NCI-H2029 treated with DMSO at 0.1 percent for 48 hours (cell line): ENCODE data around the gene THRA.

ENCODE experiments used
- DNase-seq: peaks from one replicate; lab custom pipeline; 2025; lab: John Stamatoyannopoulos, UW

THRA gene

DNA sequence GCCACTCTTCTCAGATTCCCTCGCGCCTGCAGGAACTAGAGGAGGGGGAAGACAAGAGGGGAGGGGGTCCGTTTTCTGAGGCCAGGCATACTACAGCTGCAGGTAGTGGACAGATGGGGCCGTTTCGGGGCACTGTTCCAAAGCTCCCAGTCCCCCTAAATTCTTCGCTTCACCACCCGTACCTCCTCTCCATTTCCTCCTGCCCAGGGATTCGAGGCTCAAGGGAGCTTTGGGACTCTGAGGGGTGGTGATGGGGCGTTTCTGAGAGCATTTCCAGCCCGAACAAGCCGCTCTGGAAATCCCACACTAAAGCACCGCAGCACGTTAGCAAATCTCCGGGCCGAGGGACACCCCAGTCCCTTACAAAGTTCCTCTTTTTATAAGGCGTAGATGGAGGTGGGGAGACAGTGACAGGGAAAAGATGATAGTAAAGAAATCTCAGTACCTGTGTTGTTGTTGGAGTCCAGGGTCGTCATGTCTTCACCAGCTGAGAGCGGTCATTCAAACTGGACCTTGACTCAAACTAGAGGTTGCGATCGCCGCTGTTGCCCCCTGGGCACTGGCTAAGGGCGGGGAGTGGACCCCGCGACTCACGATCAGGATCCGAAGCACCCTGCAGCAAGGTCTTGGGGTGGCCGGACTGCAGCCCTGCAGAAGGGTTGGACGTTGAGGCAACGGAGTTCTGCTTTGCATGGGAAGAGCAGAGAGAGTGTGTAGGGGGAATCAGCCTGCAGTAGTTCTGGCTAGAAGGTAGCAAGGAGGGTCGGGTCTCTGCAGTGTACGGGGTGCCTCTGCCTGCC lies 37.1 kb downstream of the THRA start:
- DNase-seq, result no peak

DNA sequence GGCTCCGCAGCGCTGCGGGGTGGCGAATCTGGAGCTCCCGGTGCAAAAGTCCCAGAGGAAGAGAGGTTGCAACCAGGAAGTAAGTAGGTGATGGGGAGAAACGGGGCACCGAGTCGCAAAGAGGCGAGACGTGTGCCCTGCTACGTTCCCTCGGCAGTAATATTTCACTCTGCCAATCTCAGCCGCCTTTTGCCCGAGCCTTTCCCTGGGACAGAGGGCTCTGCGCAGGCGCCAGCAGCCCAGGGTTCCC lies 37.6 kb downstream of the THRA start, which contains the start of gene NR1D1:
Gene NR1D1 (minus strand): TSS at position 171 of the 250 bp plus-strand sequence. CDS start 495 bp downstream, outside the sequence.
- no peak for DNase-seq

GRCh38 chr17:40100669-40101366 lies 38.1 kb downstream of the THRA start:
- peak; percentile 69 for DNase-seq

DNA sequence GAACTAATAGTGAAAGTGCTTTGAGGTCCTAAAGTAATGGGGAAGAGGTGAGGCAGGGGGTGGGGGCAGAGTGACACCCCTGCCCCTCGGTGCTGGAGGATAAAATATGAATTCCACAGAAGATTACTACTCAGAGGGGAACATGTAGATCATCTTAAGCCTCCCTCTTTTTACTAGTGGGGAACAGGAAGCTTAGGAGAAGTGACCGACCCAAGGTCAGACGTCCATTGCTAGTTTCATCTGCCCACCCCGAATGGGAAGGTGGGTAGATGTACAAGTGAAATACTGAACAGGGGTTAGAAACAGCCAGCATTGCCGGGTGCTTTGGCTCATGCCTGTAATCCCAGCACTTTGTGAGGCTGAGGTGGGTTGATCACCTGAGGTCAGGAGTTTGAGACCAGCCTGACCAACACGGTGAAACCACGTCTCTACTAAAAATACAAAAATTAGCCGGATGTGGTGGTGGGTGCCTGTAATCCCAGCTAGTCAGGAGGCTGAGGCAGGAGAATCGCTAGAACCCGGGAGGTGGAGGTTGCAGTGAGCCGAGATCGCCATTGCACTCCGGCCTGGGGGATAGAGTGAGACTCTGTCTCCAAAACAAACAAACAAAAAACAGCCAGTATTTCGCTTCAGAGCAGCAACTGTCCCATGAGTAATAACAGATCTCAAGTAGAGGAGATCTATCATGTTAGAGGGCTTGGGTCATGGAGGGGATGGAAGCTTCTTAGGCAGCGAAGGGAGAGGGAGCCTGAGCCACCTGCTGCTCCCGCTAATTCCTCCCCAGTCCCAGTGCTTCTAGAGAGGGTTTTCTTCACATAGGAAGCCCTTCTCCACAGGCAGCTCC lies 38.8 kb downstream of the THRA start:
- DNase-seq, result no peak

DNA sequence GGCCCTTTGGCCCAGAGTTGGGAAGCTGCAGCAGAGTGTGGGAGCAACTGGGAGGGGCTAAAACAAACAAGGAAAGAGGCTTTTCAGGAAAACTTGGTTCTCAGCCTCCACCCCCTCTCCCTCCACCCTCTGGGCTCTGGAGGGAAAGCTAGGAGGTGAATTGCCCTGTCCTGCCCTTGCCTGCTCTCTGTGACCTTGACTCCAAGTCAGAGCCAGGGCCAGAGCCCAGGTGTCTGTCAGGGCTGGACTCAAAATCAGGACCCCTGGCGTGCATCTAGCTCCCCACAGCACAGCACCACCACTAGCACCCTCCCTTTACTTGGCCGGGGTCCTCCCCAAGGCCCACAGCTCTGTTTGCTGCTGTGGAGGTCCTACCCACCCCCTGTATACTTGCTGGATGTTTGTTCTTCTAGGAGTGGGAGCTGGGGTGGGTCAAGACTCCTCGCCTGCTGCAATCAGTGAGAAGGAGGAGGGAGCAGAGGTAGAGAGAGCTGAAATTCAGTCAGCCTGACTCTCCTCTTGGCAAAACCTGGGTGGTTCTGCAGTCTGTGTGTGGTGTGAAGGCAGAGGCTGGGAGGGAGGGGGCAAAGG lies 40.4 kb downstream of the THRA start:
- DNase-seq, result no peak

DNA sequence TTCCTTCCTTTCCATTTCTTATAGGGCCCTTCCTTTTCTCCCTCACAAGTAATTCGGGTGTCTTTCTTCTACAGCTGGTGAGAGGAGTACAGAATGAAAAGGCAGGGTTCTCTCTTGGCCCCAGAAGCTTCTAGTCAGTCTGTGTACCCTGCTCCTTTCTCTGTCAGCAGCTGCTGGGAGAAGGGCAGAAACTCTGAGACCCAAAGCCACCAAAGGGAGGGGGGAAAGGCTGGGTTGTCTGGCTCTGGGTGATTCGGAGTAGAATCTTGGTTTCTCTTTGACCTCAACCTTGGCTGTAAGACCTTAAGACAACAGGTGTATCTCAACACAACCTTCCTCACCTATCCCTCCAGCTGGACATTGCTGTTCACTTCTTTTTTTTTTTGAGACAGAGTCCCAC lies 40.9 kb downstream of the THRA start:
- no peak for DNase-seq

- no peak for DNase-seq
Observed at GRCh38 chr17:40104594-40105486, 42.1 kb downstream of the THRA start.

- no peak for DNase-seq
Observed at GRCh38 chr17:40105861-40106759, 43.3 kb downstream of the THRA start.

- DNase-seq, result no peak
Observed at GRCh38 chr17:40106760-40107521, 44.2 kb downstream of the THRA start.

DNA sequence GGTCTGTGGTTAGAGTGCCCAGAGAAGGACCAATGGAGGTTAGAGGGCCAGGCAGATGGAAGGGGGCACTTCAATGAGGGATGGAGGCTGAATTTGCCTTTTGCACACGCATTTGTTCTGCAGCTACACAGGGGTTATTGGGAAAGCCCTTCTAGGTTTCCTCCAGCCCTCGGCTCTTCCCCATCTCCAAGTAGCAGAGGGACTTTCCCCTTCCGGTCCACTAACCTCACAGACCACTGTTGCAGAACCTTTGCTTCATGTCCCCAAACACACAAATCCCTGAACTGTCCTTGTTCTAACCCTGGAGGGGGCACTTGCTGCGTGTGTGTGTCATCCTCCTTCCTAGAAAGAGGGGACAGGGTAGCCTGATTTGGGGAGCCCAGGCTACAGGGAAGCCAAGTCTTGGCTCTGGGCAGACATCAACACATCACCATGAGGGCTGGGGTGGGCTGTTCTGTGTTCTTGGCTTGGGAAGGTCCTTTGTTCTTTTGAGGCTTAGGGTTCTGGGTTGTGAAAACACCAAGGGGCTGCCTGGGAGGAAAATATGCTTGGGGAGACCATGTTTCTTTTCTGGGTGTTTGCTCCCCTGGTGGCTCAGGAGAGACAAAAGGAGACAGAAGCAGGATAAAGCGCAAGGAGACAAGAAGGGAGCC lies 44.9 kb downstream of the THRA start:
- no peak for DNase-seq

DNA sequence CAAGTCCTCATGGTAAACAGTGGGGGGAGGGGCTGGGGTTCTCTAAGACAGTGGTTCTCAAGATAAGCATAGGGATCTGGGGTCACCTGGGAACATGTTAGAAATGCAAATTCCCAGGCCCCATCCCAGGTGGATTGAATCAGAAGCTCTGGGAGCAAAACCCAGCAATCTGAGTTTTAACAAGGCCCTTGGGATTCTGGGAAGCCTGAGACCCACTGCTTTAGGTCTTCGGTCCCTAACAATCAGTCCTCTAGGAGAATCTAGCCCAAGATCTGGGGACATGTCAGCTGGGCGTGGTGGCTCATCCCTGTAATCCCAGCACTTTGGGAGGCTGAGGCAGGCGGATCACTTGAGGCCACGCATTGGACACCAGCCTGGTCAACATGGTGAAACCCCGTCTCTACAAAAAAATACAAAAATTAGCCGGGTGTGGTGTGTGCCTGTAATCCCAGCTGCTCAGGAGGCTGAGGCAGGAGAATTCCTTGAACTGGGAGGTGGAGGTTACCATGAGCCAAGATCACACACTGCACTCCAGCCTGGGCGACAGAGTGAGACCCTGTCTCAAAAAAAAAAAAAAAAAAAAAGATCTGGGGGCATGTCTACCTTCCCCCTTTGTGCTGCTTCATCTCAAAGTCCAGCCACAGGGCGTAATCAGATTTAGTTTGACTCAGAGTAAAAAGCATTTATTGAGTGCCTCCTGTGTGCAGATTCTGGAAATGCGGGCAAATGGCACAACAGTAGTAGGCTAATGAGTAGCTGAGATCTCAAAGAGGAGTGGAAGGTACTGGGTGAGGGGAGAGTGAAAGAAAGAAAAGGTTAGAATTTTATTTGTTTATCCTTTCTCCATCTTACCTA lies 46.4 kb downstream of the THRA start:
- DNase-seq, result no peak

GRCh38 chr17:40110026-40110845 lies 47.5 kb downstream of the THRA start:
- no peak for DNase-seq

- DNase-seq, result peak; percentile 44
Observed at GRCh38 chr17:40111221-40112128, 48.7 kb downstream of the THRA start.

DNA sequence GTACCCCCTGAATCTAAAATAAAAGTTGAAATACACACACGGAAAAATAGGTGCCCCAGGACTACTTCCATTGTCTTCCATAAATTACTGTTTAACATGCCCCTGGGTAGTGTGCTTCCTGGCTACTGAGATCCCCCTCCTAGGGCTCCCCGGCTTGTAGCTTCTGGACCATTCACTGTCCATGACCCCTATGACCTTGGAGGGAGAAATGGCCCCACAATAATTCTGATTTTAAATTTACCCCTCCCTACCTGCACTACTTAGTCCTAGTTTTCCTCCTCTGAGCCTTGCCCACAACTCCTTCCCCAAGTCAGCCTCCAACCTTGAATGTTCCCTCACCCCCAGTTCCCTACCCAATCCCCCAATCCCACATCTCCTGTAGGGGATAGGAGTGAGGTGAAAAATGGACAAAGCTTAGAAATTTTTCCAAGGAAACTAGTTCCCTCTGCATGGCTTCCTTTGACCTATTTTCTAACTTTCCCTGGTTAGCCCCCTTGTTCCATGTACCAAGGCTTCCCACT lies 49.5 kb downstream of the THRA start:
- no peak for DNase-seq

DNA sequence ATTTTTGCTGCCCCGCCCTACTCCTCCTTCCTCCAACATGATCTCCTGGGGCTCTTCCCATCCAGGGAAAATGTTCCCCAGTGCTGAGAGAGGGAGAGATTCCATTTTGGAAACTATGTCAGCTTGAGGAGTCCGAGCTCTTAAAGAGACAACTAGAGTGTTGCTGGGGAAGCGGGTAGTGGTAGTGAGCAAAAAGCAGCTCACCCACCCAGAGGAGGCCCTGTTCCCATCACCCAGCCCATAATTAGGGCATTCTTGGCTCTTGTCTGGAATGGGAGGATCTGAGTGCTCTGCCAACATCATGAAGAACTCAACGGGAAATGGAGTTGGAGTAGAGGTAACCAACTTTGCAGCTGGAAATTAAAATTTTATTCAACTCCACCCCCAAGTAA lies 49.9 kb downstream of the THRA start:
- DNase-seq, result no peak
